ENCODE results near the gene TCEAL1. TPM values are rescaled to one million over a fixed set of nuclear protein-coding genes. Genes with fewer than 3 reads are reported as not detected.

The TCEAL1 gene
- total RNA-seq, 2 experiments from 2014 or later, result 5.7 to 6.2 TPM

GRCh38 chrX:103674531-103675454 is 46.0 kb downstream of the TCEAL1 start:
- Mint-ChIP-seq H3K27me3 (no peaks in the 10 kb centered on the region), H3K27ac (no peak overlapping the region), H3K9me3 (no peaks in the 10 kb centered on the region), H3K36me3 (ENCODE audit: low read depth) (peaks cover 26% of the 10 kb centered on the region), H3K4me3 (no peak overlapping the region), H3K4me1 (no peaks in the 10 kb centered on the region)
- CTCF ChIA-PET, result no interaction called here
- POLR2A ChIA-PET, result no interaction called here
- DNase-seq, result no peak

GRCh38 chrX:103678199-103678993 is 49.6 kb downstream of the TCEAL1 start:
- Mint-ChIP-seq H3K9me3 (no peaks in the 10 kb centered on the region), H3K27me3 (no peaks in the 10 kb centered on the region), H3K27ac (no peak overlapping the region), H3K36me3 (ENCODE audit: low read depth) (peaks cover 26% of the 10 kb centered on the region), H3K4me1 (no peaks in the 10 kb centered on the region), H3K4me3 (no peak overlapping the region)
- CTCF ChIA-PET, result interaction anchor here (0.6 to 0.7 kb wide), 2 partner anchors 16 to 189 kb away, joined by 3 read pairs; no protein-coding TSS in a partner anchor
- POLR2A ChIA-PET, result no interaction called here
- DNase-seq, result no peak

Other genes with a start within 250 kb of the TCEAL1 start
- gene RAB40A, start 109.5 kb upstream of the TCEAL1 start, total RNA-seq, result under 1 TPM; 0.10 to 0.12 TPM
- 1 to 10 TPM; 4.9 to 5.1 TPM for gene TCEAL4, start 43.5 kb upstream of the TCEAL1 start, total RNA-seq
- gene TCEAL3, start 21.0 kb upstream of the TCEAL1 start, total RNA-seq, result 1 to 10 TPM; 2.1 to 4.0 TPM
- 100 to 1,000 TPM; 122 to 126 TPM for gene MORF4L2, start 57.7 kb downstream of the TCEAL1 start, total RNA-seq
- not detected for gene TMEM31, start 81.9 kb downstream of the TCEAL1 start, total RNA-seq
- gene PLP1, start 147.9 kb downstream of the TCEAL1 start, total RNA-seq, result not detected
- gene RAB9B, start 203.3 kb downstream of the TCEAL1 start, total RNA-seq, result under 1 TPM; 0.40 to 0.48 TPM